Immature natural killer cell (primary cell): Measurements from ENCODE around the gene VSIG2. TPM values are rescaled to one million over a fixed set of nuclear protein-coding genes. Genes with fewer than 3 reads are reported as not detected.
A peak's percentile ranks its signal among the peaks of the same experiment; 100 is the strongest.

Source experiments
- DNase-seq, 3 donors: peaks; one replicate each; pipeline ENCODE4 v3.0.0; 2022; ENCODE audit warnings: mixed read lengths in 1 of 3
- H3K27ac Mint-ChIP-seq, 6 donors: one replicate each; pipeline ENCODE4 v1.8.0; 2020; ENCODE audit warnings: mixed read lengths in 6 of 6, mild to moderate bottlenecking in 5 of 6, inconsistent platforms in 4 of 6, moderate library complexity in 3 of 6
- H3K27me3 Mint-ChIP-seq, 3 donors: one replicate each; pipeline ENCODE4 v1.8.0; 2020 to 2021; ENCODE audit warnings: low read depth in 3 of 3, mild to moderate bottlenecking in 3 of 3, mixed read lengths in 3 of 3, moderate library complexity in 3 of 3, inconsistent platforms in 1 of 3
- H3K36me3 Mint-ChIP-seq, 3 donors: one replicate each; pipeline ENCODE4 v1.8.0; 2020; ENCODE audit warnings: mixed read lengths in 3 of 3, inconsistent platforms in 2 of 3, mild to moderate bottlenecking in 2 of 3
- H3K4me1 Mint-ChIP-seq, 2 donors: one replicate each; pipeline ENCODE4 v1.8.0; 2020; ENCODE audit warnings: inconsistent platforms in 2 of 2, mild to moderate bottlenecking in 2 of 2, mixed read lengths in 2 of 2, moderate library complexity in 1 of 2
- H3K4me3 Mint-ChIP-seq, 5 donors: one replicate each; pipeline ENCODE4 v1.8.0; 2020; ENCODE audit warnings: mild to moderate bottlenecking in 5 of 5, mixed read lengths in 5 of 5, inconsistent platforms in 3 of 5, moderate library complexity in 3 of 5
- H3K9me3 Mint-ChIP-seq, 6 donors: one replicate each; pipeline ENCODE4 v1.8.0; 2020; ENCODE audit warnings: mild to moderate bottlenecking in 6 of 6, mixed read lengths in 6 of 6, inconsistent platforms in 4 of 6, moderate library complexity in 3 of 6
- polyA plus RNA-seq, 3 donors: library from polyadenylated mRNA; unstranded; fragments of 300-500 nt; fragmentation: Illumina TruSeq; gene quantifications; one replicate each; pipeline ENCODE4 v1.2.3, GENCODE V29; 2021

Gene VSIG2
- polyA plus RNA-seq, 3 donors from 2014 or later: not detected

GRCh38 chr11:124749912-124750311 is 2.1 kb downstream of the VSIG2 start:
- Mint-ChIP-seq H3K4me1 (peaks cover 7 to 8% of the 10 kb centered on the region in 2 donors), H3K27me3 (peaks cover 6 to 12% (median 8%) of the 10 kb centered on the region in 3 donors), H3K9me3 (no peaks in the 10 kb centered on the region), H3K27ac (no peak overlapping the region), H3K36me3 (no peaks in the 10 kb centered on the region), H3K4me3 (no peak overlapping the region)
- no peak for DNase-seq

GRCh38 chr11:124748481-124749343 is 3.3 kb downstream of the VSIG2 start:
- Mint-ChIP-seq H3K36me3 (no peaks in the 10 kb centered on the region), H3K4me3 (peak overlapping the region in 3 of 5 donors; percentile 2 to 52 (median 2)), H3K9me3 (no peaks in the 10 kb centered on the region), H3K27ac (peak overlapping the region in 1 of 6 donors; percentile 40), H3K4me1 (peaks cover 7 to 8% of the 10 kb centered on the region in 2 donors), H3K27me3 (peaks cover 6 to 10% (median 8%) of the 10 kb centered on the region in 3 donors)
- no peak for DNase-seq

GRCh38 chr11:124748100-124748418 is 4.0 kb downstream of the VSIG2 start:
- Mint-ChIP-seq H3K36me3 (no peaks in the 10 kb centered on the region), H3K27ac (no peak overlapping the region), H3K9me3 (no peaks in the 10 kb centered on the region), H3K27me3 (peaks cover 4 to 10% (median 8%) of the 10 kb centered on the region in 3 donors), H3K4me3 (peak overlapping the region in 4 of 5 donors; percentile 2 to 93 (median 48)), H3K4me1 (peaks cover 7 to 8% of the 10 kb centered on the region in 2 donors)
- no peak for DNase-seq

GRCh38 chr11:124747406-124748099 is 4.5 kb downstream of the VSIG2 start:
- peaks cover 7 to 8% of the 10 kb centered on the region in 2 donors for H3K4me1 Mint-ChIP-seq
- peak overlapping the region; percentile 92 to 99 (median 96) for H3K4me3 Mint-ChIP-seq
- DNase-seq: no peak
- H3K9me3 Mint-ChIP-seq: no peaks in the 10 kb centered on the region
- no peaks in the 10 kb centered on the region for H3K36me3 Mint-ChIP-seq
- H3K27me3 Mint-ChIP-seq: peaks cover 4 to 14% (median 8%) of the 10 kb centered on the region in 3 donors
- H3K27ac Mint-ChIP-seq: no peak overlapping the region

- H3K27ac Mint-ChIP-seq: peak overlapping the region; percentile 56 to 93 (median 72)
- H3K36me3 Mint-ChIP-seq: no peaks in the 10 kb centered on the region
- no peaks in the 10 kb centered on the region for H3K9me3 Mint-ChIP-seq
- peak; percentile 66 to 79 (median 74) for DNase-seq
- peak overlapping the region; percentile 92 to 99 (median 96) for H3K4me3 Mint-ChIP-seq
- H3K27me3 Mint-ChIP-seq: peaks cover 8 to 19% (median 9%) of the 10 kb centered on the region in 3 donors
- H3K4me1 Mint-ChIP-seq: peaks cover 7 to 8% of the 10 kb centered on the region in 2 donors
These were observed 5.3 kb downstream of the VSIG2 start for GRCh38 chr11:124746621-124747243.

- H3K36me3 Mint-ChIP-seq: no peaks in the 10 kb centered on the region
- peaks cover 7 to 9% of the 10 kb centered on the region in 2 donors for H3K4me1 Mint-ChIP-seq
- peaks cover 10 to 22% (median 13%) of the 10 kb centered on the region in 3 donors for H3K27me3 Mint-ChIP-seq
- peak overlapping the region; percentile 56 to 93 (median 72) for H3K27ac Mint-ChIP-seq
- DNase-seq: no peak
- H3K4me3 Mint-ChIP-seq: peak overlapping the region; percentile 92 to 99 (median 96)
- H3K9me3 Mint-ChIP-seq: no peaks in the 10 kb centered on the region
These were observed 6.0 kb downstream of the VSIG2 start for GRCh38 chr11:124745835-124746620.

GRCh38 chr11:124745270-124745834 is 6.7 kb downstream of the VSIG2 start:
- no peak for DNase-seq
- Mint-ChIP-seq H3K4me1 (peaks cover 13 to 15% of the 10 kb centered on the region in 2 donors), H3K27ac (no peak overlapping the region)

GRCh38 chr11:124743050-124743449 is 9.0 kb downstream of the VSIG2 start:
- H3K4me3 Mint-ChIP-seq: no peak overlapping the region
- H3K4me1 Mint-ChIP-seq: peaks cover 25 to 28% of the 10 kb centered on the region in 2 donors
- H3K27ac Mint-ChIP-seq: no peak overlapping the region
- no peaks in the 10 kb centered on the region for H3K9me3 Mint-ChIP-seq
- DNase-seq: no peak
- H3K27me3 Mint-ChIP-seq: peaks cover 14 to 19% (median 18%) of the 10 kb centered on the region in 3 donors
- no peaks in the 10 kb centered on the region for H3K36me3 Mint-ChIP-seq

More at GRCh38 chr11:124745270-124745834, 6.7 kb downstream of the VSIG2 start:
- H3K27me3 Mint-ChIP-seq: peaks cover 14 to 22% (median 15%) of the 10 kb centered on the region in 3 donors
- peak overlapping the region; percentile 54 to 80 (median 69) for H3K4me3 Mint-ChIP-seq
- no peaks in the 10 kb centered on the region for H3K9me3 Mint-ChIP-seq
- H3K36me3 Mint-ChIP-seq: no peaks in the 10 kb centered on the region

- DNase-seq: no peak
- H3K4me1 Mint-ChIP-seq: peaks cover 25 to 28% of the 10 kb centered on the region in 2 donors
- no peak overlapping the region for H3K27ac Mint-ChIP-seq
- H3K4me3 Mint-ChIP-seq: no peak overlapping the region
- no peaks in the 10 kb centered on the region for H3K9me3 Mint-ChIP-seq
- peaks cover 14 to 18% (median 17%) of the 10 kb centered on the region in 3 donors for H3K27me3 Mint-ChIP-seq
- H3K36me3 Mint-ChIP-seq: no peaks in the 10 kb centered on the region
These were observed 9.5 kb downstream of the VSIG2 start for GRCh38 chr11:124742555-124742954.

GRCh38 chr11:124740277-124740882 is 11.7 kb downstream of the VSIG2 start:
- Mint-ChIP-seq H3K36me3 (no peaks in the 10 kb centered on the region), H3K27ac (peak overlapping the region in 2 of 6 donors; percentile 8 to 49), H3K27me3 (peaks cover 12 to 13% (median 12%) of the 10 kb centered on the region in 3 donors), H3K9me3 (no peaks in the 10 kb centered on the region), H3K4me3 (peak overlapping the region; percentile 79 to 88 (median 81)), H3K4me1 (peaks cover 20 to 22% of the 10 kb centered on the region in 2 donors)
- DNase-seq: peak; percentile 37 to 54 (median 48)

- Mint-ChIP-seq H3K36me3 (no peaks in the 10 kb centered on the region), H3K9me3 (no peaks in the 10 kb centered on the region), H3K4me1 (peaks cover 18 to 20% of the 10 kb centered on the region in 2 donors), H3K27ac (peak within 1 kb of the TSS in 3 of 6 donors; percentile 8 to 49 (median 42)), H3K4me3 (peak within 1 kb of the TSS; percentile 79 to 88 (median 81)), H3K27me3 (peaks cover 12 to 13% (median 12%) of the 10 kb centered on the region in 3 donors)
- DNase-seq: peak; percentile 69 to 76 (median 72)
These were observed 12.4 kb downstream of the VSIG2 start, which contains the start of gene NRGN for GRCh38 chr11:124739479-124740276. TSS of gene NRGN (plus strand) at chr11:124739942. CDS start at chr11:124740085, 143 bp downstream.
